GM18517 (cell line): ENCODE results near the gene SP1.
A peak's percentile ranks its signal among the peaks of the same experiment; 100 is the strongest.
"Not testable (repeated sequence)": the region's sequence is repeated elsewhere in the genome, so short reads cannot be mapped to it uniquely, and the experiment has no call there.

Experiments used
- ATAC-seq: cut with Tn5 transposase; IDR thresholded peaks from one replicate; pipeline ENCODE4 v1.9.1; 2021; ENCODE audit warnings: mild to moderate bottlenecking, moderate library complexity; ENCODE audit not compliant: unreplicated experiment

Gene SP1

GRCh38 chr12:53380104-53380793, at the start of gene SP1:
SP1 (plus strand) TSS chr12:53380176; CDS start chr12:53380292, 116 bp downstream.
- ATAC-seq, result no peak

GRCh38 chr12:53330671-53331070, 49.3 kb upstream of the SP1 start:
- no peak for ATAC-seq

GRCh38 chr12:53332339-53332738, 47.6 kb upstream of the SP1 start:
- ATAC-seq, result not testable (repeated sequence)

GRCh38 chr12:53332744-53333143, 47.2 kb upstream of the SP1 start:
- no peak for ATAC-seq

GRCh38 chr12:53333289-53333688, 46.7 kb upstream of the SP1 start:
- ATAC-seq, result no peak

- ATAC-seq, result no peak
These were observed 46.1 kb upstream of the SP1 start for GRCh38 chr12:53333845-53334244.

- ATAC-seq, result no peak
These were observed 45.2 kb upstream of the SP1 start for GRCh38 chr12:53334822-53335221.

- ATAC-seq, result no peak
These were observed 43.7 kb upstream of the SP1 start, which contains the start of gene SP7 for GRCh38 chr12:53336181-53336681. SP7 (minus strand) TSS chr12:53336354; CDS start chr12:53335646, 708 bp downstream.

- no peak for ATAC-seq
These were observed 42.0 kb upstream of the SP1 start for GRCh38 chr12:53338017-53338416.

GRCh38 chr12:53338916-53339315, 41.1 kb upstream of the SP1 start:
- no peak for ATAC-seq

GRCh38 chr12:53340398-53340797, 39.6 kb upstream of the SP1 start:
- no peak for ATAC-seq

GRCh38 chr12:53343449-53343848, 36.5 kb upstream of the SP1 start:
- no peak for ATAC-seq

GRCh38 chr12:53343969-53344368, 36.0 kb upstream of the SP1 start:
- no peak for ATAC-seq

GRCh38 chr12:53344487-53344823, 35.5 kb upstream of the SP1 start:
- ATAC-seq, result no peak

GRCh38 chr12:53344824-53345485, 35.0 kb upstream of the SP1 start:
- no peak for ATAC-seq

- no peak for ATAC-seq
These were observed 34.3 kb upstream of the SP1 start for GRCh38 chr12:53345486-53346188.

GRCh38 chr12:53346491-53346890, 33.5 kb upstream of the SP1 start:
- no peak for ATAC-seq

GRCh38 chr12:53347905-53348304, 32.1 kb upstream of the SP1 start:
- no peak for ATAC-seq

- peak; percentile 59 for ATAC-seq
These were observed 27.4 kb upstream of the SP1 start for GRCh38 chr12:53352331-53353256.

- ATAC-seq, result no peak
These were observed 26.7 kb upstream of the SP1 start for GRCh38 chr12:53353257-53353655.

- no peak for ATAC-seq
These were observed 24.9 kb upstream of the SP1 start for GRCh38 chr12:53355121-53355520.
